ENCODE measurements around the gene ZMAT3.
A peak's percentile ranks its signal among the peaks of the same experiment; 100 is the strongest.
"Not testable (repeated sequence)": the region's sequence is repeated elsewhere in the genome, so short reads cannot be mapped to it uniquely, and the experiment has no call there.

Gene ZMAT3

DNA sequence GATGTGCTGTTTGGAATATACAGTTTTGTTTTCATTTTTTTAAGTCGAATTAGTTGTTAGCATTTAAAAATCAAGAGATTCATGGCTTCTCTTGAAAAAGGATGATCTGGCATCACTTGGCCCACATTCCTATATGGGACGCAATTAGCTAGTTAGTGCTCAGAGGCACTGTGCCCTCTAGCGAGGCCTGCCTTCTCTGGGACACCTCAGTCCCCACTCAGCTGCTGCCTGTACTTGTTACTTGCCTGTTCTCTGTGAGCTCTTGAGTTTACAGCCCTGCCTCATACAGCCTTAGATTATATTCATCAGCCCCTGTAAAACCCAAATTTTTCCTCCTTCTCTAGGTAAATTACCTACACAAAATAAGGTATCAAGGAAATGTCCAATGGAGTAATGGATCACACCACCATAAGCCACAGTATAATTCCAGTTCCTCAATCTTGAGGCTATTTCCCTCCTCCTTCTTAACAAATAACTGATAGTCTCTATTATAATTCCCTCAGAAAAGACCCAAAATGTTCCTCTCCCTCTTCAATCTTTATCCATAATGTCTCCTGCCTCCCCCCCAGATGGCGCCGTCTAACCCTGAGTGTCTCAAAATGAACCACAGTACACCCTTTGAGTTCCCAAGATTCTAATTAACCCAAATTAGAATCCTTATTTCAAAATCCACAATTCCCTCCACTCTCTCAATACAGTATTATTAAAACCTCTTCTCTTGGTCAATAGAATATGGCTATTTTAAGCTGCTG is 2.7 kb downstream of the ZMAT3 start:
- no peak for DNase-seq (ENCODE audit: low read depth)

GRCh38 chr3:179067839-179068238 is 3.8 kb downstream of the ZMAT3 start:
- DNase-seq (ENCODE audit: low read depth), result no peak

DNA sequence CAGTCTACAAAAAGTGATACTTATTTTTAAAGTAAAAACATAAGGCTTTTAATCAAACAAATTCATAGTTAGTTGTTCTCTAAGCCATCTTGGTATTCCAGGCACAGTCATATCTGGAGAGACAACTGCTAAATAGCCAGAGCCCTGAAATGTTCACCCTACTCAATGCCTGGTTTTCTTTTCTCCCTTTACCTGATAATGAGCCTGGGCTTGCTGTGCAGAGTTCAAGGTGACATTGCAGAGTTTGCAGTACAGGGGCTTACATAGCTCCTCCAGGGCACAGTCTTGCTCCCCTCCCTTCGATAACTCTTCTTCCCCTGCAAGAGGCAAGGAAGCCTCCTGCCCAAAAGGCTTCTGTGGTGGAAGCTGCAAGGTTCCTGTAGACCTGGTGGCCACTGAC is 4.3 kb downstream of the ZMAT3 start:
- DNase-seq (ENCODE audit: low read depth), result no peak

DNA sequence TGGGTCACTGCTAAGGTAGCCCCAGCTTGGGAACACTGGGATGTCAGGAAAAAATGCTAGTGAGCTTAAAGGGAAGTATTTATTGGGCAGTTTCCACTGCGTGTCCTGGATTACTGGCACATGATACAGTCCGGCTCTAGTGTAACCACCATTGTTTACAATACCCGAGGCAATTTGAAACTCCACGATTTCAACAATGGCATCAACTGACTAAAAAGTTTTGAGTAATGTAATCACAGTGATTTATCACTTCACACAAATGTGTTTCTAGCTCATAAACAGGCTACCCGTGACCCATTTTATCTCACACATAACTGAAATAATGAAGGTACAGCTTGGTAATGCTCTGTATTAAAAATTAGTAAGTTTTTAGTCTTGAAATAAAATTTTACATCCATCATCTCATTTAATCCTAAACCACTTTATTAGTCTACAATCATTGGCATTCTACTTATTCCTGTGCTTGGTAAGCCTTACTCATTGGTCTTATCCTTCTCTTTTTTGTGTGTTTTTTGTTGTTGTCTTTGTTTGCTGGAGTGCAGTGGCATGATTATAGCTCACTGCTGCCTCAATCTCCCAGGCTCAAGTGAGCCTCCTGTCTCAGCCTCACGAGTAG is 7.6 kb downstream of the ZMAT3 start:
- DNase-seq (ENCODE audit: low read depth), result no peak

DNA sequence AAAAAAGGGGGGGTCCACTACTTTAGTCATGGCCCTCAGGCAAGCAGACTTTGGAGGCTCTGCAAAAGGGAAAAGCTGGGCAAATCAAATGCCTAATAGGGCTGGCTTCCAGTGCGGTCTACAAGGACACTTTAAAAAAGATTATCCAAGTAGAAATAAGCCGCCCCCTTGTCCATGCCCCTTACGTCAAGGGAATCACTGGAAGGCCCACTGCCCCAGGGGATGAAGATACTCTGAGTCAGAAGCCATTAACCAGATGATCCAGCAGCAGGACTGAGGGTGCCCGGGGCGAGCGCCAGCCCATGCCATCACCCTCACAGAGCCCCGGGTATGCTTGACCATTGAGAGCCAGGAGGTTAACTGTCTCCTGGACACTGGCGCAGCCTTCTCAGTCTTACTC is 15.3 kb downstream of the ZMAT3 start:
- no peak for DNase-seq (ENCODE audit: low read depth)

GRCh38 chr3:179054565-179054964 is 17.0 kb downstream of the ZMAT3 start:
- DNase-seq (ENCODE audit: low read depth), result not testable (repeated sequence)

GRCh38 chr3:179046497-179047353 is 24.9 kb downstream of the ZMAT3 start:
- no peak for DNase-seq (ENCODE audit: low read depth)

GRCh38 chr3:179045719-179046402 is 25.7 kb downstream of the ZMAT3 start:
- no peak for DNase-seq (ENCODE audit: low read depth)

DNA sequence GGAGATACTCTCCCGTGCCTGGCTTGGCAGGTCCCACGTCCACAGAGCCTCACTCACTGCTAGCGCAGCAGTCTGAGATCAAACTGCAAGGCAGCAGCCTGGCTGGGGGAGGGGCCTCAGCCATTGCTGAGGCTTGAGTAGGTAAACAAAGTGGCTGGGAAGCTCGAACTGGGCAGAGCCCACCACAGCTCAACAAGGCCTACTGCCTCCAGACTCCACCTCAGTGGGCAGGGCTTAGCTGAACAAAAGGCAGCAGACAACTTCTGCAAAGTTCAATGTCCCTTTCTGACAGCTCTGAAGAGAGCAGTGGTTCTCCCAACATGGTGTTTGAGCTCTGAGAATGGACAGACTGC is 32.7 kb downstream of the ZMAT3 start:
- not testable (repeated sequence) for DNase-seq (ENCODE audit: low read depth)

DNA sequence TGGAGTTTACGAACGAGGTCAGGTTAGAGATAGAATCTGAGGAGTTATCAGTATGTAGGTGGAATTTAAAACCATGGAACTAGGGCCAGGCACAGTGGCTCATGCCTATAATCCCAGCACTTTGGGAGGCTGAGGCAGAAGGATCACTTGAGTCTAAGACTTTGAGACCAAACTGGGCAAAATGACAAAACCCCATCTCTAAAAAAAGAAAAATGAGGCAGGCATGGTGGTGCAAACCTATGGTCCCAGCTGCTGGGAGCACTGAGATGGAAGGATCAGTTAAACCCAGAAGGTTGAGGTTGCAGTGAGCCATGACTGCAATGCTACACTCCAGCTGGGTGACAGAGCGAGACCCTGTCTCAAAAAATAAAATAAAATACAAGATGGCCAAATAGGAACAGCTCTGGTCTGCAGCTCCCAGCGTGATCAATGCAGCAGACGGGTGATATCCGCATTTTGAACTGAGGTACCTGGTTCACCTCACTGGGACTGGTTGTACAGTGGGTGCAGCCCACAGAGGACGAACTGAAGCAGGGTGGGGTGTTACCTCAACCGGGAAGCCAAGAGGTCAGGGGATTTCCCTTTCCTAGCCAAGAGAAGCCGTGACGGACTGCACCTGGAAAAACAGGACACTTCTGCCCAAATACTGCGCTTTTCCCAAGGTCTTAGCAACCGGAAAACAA is 33.3 kb downstream of the ZMAT3 start:
- DNase-seq (ENCODE audit: low read depth), result no peak

DNA sequence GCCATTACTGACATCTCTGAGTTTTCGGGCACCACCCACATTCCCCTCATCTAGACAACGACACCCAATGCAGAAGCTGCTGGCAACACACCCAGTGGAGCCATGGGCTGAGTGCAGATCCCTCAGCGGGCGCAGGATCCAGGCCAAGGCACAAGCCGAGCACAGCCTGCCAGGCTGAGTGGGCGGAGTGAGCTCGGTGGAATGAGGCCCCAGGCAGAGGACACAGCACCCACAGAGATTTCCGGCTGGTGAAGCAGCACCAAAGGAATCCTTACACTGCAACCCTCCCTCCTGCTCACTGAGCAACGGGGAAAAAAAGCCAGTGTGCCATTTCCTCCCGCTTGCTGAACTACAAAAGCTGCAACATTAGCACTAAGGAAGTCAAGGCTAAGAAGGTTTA is 34.3 kb downstream of the ZMAT3 start:
- peak; percentile 42 for DNase-seq (ENCODE audit: low read depth)

DNA sequence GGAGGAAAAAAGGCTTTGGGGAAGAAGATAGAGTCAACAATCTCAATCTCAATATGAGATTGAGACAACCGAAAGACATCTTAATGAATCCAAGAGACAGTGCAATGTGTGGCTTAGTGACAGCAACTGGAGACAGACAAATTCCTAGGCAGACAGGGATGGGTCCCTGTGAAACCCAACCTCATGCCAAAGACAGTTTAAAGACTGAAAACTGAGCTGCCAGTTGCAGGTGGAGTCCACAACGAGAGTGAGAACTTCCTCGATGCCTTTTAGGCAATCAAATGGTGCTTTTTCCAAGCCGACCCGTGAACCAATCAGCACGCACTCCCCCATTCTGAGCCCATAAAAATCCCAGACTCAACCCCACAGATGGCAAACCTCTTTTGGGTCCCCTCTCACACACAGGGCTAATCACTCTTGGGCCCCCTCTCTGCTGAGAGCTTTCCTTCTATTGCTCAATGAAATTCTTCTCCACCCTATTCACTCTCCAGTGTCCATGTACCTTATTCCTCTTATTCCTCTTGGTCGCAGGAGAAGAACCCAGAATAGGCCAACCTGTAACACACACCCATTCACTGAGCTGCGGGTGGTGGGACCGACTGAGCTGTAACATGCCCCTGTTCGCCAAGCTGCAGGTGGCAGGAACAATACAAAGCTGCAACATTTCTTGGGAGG is 34.8 kb downstream of the ZMAT3 start:
- DNase-seq (ENCODE audit: low read depth), result no peak

- DNase-seq (ENCODE audit: low read depth), result no peak
Observed at GRCh38 chr3:179036226-179036625, 35.4 kb downstream of the ZMAT3 start.

DNA sequence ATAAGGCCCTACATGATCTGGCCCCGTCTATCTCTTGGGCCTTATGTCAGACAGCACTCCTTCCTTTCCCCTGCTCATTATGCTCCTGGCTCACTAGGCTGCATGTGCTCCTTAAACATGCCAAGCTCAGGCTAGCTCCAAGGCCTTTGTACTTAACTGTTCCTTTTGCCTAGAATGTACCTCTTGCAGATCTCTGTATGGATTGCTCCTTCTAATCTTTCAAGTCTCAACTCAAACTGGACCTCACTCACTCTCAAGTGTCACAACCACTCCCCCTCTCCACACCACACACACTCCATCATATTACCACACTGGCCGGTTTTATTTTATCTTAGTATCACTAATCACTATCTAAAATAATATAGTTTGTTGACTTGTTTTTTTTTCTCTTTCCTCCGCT is 36.4 kb downstream of the ZMAT3 start:
- no peak for DNase-seq (ENCODE audit: low read depth)

GRCh38 chr3:179033304-179033657 is 38.3 kb downstream of the ZMAT3 start:
- not testable (repeated sequence) for DNase-seq (ENCODE audit: low read depth)

GRCh38 chr3:179032454-179033303 is 38.9 kb downstream of the ZMAT3 start:
- not testable (repeated sequence) for DNase-seq (ENCODE audit: low read depth)

- DNase-seq (ENCODE audit: low read depth), result no peak
Observed at GRCh38 chr3:179029096-179029495, 42.5 kb downstream of the ZMAT3 start.

GRCh38 chr3:179028408-179028807 is 43.2 kb downstream of the ZMAT3 start:
- no peak for DNase-seq (ENCODE audit: low read depth)

DNA sequence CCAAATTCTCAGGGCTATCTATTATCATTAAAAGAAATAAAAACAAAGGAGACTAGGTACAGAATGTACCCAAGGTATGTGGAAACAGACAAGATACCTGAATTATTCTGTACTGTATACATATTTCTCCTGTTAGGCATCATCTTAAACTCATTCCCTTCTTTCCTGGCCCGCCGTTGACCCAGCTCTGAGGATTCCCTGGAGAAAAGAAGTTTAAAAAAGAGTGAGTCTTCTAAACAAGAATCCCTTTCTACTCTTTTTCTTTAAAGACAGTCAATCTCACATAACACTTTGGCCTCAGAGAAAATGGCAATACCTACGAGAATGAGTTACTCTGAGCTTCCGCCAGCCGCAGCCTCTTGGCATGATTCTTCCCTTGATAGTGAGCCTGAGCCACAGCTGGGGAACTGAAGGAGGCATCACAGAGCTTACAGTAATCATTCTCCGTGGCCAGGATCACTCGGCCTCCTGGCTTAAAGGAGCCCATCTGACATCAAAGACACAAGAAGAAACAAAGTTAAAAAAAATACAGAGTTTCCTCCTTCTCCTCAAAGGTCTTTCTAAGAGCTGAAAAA is 44.2 kb downstream of the ZMAT3 start:
- DNase-seq (ENCODE audit: low read depth), result no peak

GRCh38 chr3:179026636-179027035 is 45.0 kb downstream of the ZMAT3 start:
- DNase-seq (ENCODE audit: low read depth), result no peak
